SKM-1 (cell line): ENCODE results near the gene NUDT2.

Source experiments
- DNase-seq: peaks from one replicate; lab custom pipeline; 2025; ENCODE audit not compliant: unreplicated experiment; lab: John Stamatoyannopoulos, UW

NUDT2 gene

DNA sequence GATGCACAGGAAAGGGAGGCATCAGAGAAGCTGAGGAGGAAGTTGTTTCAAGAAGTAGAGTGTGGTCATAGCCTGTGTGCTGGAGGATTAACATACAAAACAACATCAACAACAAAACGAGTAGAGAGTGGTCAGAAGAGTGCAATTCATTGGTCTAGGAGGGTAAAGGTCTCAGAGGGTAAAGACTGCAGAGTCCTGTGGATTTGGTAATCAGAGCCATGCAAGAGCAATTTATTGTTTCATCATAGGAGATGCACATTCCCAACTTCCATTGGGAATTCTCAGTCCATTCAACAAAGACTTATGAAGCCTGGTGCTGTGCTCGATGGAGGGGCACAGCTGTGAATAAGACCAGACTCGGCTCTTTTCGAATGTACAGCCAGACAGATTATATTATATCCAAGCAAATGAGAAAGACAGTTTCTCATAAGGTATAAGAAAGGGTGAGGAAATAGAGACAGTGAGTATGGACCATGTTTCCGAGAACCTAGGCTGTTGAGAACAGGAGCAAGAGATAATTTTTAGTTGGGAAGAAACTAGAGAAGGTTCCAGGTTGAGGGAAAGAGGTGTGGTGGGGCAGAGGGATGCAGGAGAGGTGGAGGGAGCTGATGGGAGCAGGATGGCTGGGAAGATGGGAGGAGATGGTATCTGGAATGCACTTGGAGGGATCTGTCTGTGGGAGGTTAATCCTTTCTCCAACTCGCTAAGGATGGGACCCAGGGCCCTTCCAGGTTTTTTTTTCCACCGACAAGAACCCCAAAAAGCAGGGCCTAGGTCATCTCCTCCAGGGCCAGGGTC, 55.2 kb downstream of the NUDT2 start:
- no peak for DNase-seq

DNA sequence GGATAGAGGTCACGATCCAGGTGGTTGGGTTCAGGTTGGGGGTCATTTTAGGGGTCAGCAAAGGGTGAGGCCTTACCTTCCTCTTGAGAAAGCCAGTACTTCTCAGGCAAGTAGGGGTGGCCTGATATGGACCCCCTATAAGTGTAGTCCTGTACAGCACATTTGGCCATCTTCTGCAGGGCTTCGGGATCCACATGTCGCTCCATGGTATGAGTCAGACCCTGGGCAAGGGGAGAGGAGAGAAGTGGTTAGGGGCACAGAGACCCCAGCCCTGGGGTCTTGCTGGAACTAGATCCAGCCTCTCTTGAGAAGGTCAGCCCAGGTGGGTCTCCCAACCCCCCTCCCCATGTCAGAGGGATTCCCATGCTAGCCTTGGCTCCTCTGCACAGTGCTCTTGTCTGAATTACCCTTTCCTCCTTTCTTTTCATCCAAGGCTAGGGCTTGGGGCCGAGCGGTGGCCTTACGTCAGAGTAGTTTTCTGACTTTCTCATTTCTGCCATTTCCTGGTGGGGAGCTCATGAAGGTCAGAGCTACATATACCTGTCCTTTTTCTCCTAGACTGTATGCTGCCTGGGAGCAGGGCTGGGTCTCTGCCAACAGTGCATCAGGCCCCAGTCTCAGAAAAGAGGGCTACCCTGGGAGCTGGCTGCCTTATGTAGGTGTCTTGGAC, 56.3 kb downstream of the NUDT2 start:
- no peak for DNase-seq

- no peak for DNase-seq
Measured at GRCh38 chr9:34386656-34387055, 57.3 kb downstream of the NUDT2 start.

GRCh38 chr9:34387239-34387638, 57.9 kb downstream of the NUDT2 start:
- no peak for DNase-seq

DNA sequence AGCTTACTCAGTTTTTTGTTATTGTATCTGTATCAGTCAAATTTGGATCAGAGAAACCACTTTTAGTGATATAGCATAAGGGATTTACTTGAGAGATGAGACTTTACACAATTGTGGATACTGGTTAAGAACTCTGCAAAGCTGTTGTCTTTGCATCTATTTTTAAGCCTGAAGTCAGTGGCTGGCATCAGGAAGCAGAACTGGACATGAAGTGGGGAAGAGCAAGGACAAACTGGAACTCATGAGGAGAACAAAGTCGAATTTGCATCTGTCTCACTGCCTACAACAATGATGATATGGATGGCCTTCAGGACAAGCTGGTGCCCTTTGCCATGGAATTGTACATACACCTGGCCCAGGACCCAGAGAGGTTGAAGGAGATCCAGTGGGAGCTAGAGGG, 63.1 kb downstream of the NUDT2 start:
- no peak for DNase-seq
